H9 (cell line): ENCODE data around the gene ARHGEF12. TPM values are rescaled to one million over a fixed set of nuclear protein-coding genes. Genes with fewer than 3 reads are reported as not detected.

ENCODE experiments used
- DNase-seq: peaks from one replicate; pipeline ENCODE4 v3.0.0-alpha.2; 2017
- H2AFZ ChIP-seq: one replicate; pipeline ENCODE4 v1.6.1; 2013; ENCODE audit warnings: mild to moderate bottlenecking, low read length, control low read depth, moderate library complexity
- H2AK5ac ChIP-seq: 2 replicates; pipeline ENCODE4 v1.6.1; 2013; ENCODE audit warnings: low read length, control low read depth, mixed read lengths; ENCODE audit not compliant: insufficient read length
- H2BK120ac ChIP-seq: one replicate; pipeline ENCODE4 v1.6.1; 2013; ENCODE audit warnings: low read depth, mild to moderate bottlenecking, low read length, control low read depth, inconsistent platforms; ENCODE audit not compliant: poor library complexity, severe bottlenecking
- H2BK12ac ChIP-seq: 2 replicates; pipeline ENCODE4 v1.6.1; 2013; ENCODE audit warnings: low read length, control low read depth, mixed read lengths, low read depth; ENCODE audit not compliant: insufficient read length
- H2BK15ac ChIP-seq: 2 replicates; pipeline ENCODE4 v1.6.1; 2013; ENCODE audit warnings: low read depth, low read length, control low read depth
- H2BK20ac ChIP-seq: one replicate; pipeline ENCODE4 v1.6.1; 2013; ENCODE audit warnings: low read depth, mild to moderate bottlenecking, low read length, control low read depth, inconsistent platforms; ENCODE audit not compliant: poor library complexity, severe bottlenecking
- H2BK5ac ChIP-seq: 2 replicates; pipeline ENCODE4 v1.6.1; 2013; ENCODE audit warnings: low read length, control low read depth, mixed read lengths; ENCODE audit not compliant: insufficient read length
- H3K14ac ChIP-seq: 2 replicates; pipeline ENCODE4 v1.6.1; 2013; ENCODE audit warnings: low read length, control low read depth; ENCODE audit not compliant: insufficient read depth
- H3K18ac ChIP-seq: 2 replicates; pipeline ENCODE4 v1.6.1; 2013; ENCODE audit warnings: low read depth, mild to moderate bottlenecking, mixed read lengths, low read length, control low read depth; ENCODE audit not compliant: insufficient read length
- H3K23ac ChIP-seq: 2 replicates; pipeline ENCODE4 v1.6.1; 2013; ENCODE audit warnings: low read length, control low read depth, mixed read lengths, low read depth; ENCODE audit not compliant: insufficient read length
- H3K23me2 ChIP-seq: 2 replicates; pipeline ENCODE4 v1.6.1; 2013; ENCODE audit warnings: low read depth, mild to moderate bottlenecking, mixed read lengths, low read length, control low read depth; ENCODE audit not compliant: insufficient read length, poor library complexity, severe bottlenecking
- H3K27ac ChIP-seq: 2 replicates; pipeline ENCODE4 v1.5.1; 2013; ENCODE audit warnings: low read length, control low read depth, mixed read lengths, low read depth; ENCODE audit not compliant: insufficient read length
- H3K27me3 ChIP-seq: 2 replicates; pipeline ENCODE4 v1.6.1; 2013; ENCODE audit warnings: low read length, control low read depth, inconsistent platforms; ENCODE audit not compliant: insufficient read depth
- H3K4ac ChIP-seq: 2 replicates; pipeline ENCODE4 v1.6.1; 2013; ENCODE audit warnings: low read depth, mild to moderate bottlenecking, control low read depth, inconsistent platforms, low read length, moderate library complexity
- H3K4me1 ChIP-seq: 2 replicates; pipeline ENCODE4 v1.6.1; 2013; ENCODE audit warnings: low read length, control low read depth, inconsistent platforms; ENCODE audit not compliant: insufficient read depth
- H3K4me2 ChIP-seq: 2 replicates; pipeline ENCODE4 v1.6.1; 2013; ENCODE audit warnings: low read length, control low read depth, mixed read lengths; ENCODE audit not compliant: insufficient read length, insufficient read depth
- H3K56ac ChIP-seq: 2 replicates; pipeline ENCODE4 v1.6.1; 2013; ENCODE audit warnings: low read depth, mild to moderate bottlenecking, mixed read lengths, low read length, control low read depth; ENCODE audit not compliant: insufficient read length
- H3K79me1 ChIP-seq: 2 replicates; pipeline ENCODE4 v1.6.1; 2013; ENCODE audit warnings: low read depth, mild to moderate bottlenecking, moderate library complexity, low read length, control low read depth, inconsistent platforms; ENCODE audit not compliant: insufficient read depth, poor library complexity, severe bottlenecking
- H3K79me2 ChIP-seq: 2 replicates; pipeline ENCODE4 v1.6.1; 2013; ENCODE audit warnings: low read length, control low read depth, inconsistent platforms; ENCODE audit not compliant: insufficient read depth
- H3K9ac ChIP-seq: 2 replicates; pipeline ENCODE4 v1.6.1; 2013; ENCODE audit warnings: low read length, control low read depth, mixed read lengths; ENCODE audit not compliant: insufficient read length; ENCODE audit errors: extremely low read depth
- H3K9me3 ChIP-seq: one replicate; pipeline ENCODE4 v1.6.1; 2013; ENCODE audit warnings: low read depth, low read length, inconsistent platforms; ENCODE audit not compliant: control insufficient read depth
- H3T11ph ChIP-seq: one replicate; pipeline ENCODE4 v1.6.1; 2013; ENCODE audit warnings: mild to moderate bottlenecking, low read length, control low read depth, inconsistent platforms
- H4K20me1 ChIP-seq: one replicate; pipeline ENCODE4 v1.6.1; 2013; ENCODE audit not compliant: control insufficient read depth, insufficient read length, insufficient read depth
- H4K5ac ChIP-seq: 2 replicates; pipeline ENCODE4 v1.6.1; 2013; ENCODE audit warnings: low read depth, mild to moderate bottlenecking, mixed read lengths, low read length, control low read depth; ENCODE audit not compliant: insufficient read length
- H4K8ac ChIP-seq: replicated peaks from 2 replicates; pipeline ENCODE4 v1.6.1; 2013; ENCODE audit warnings: low read length, control low read depth, mixed read lengths, low read depth; ENCODE audit not compliant: insufficient read length
- H4K91ac ChIP-seq: 2 replicates; pipeline ENCODE4 v1.6.1; 2013; ENCODE audit warnings: low read depth, mild to moderate bottlenecking, moderate library complexity, mixed read lengths, low read length, control low read depth; ENCODE audit not compliant: insufficient read length
- H3K27ac Mint-ChIP-seq, 3 experiments: 2 replicates in 2 of 3; 3 replicates in 1 of 3; pipeline ENCODE4 v1.8.0; 2020 to 2021; ENCODE audit warnings: mixed read lengths in 3 of 3, mild to moderate bottlenecking in 1 of 3, moderate library complexity in 1 of 3
- H3K27me3 Mint-ChIP-seq: 2 replicates; pipeline ENCODE4 v1.8.0; 2021; ENCODE audit warnings: low read depth, mild to moderate bottlenecking, moderate library complexity, mixed read lengths
- H3K36me3 Mint-ChIP-seq, 3 experiments: 2 replicates in 2 of 3; 3 replicates in 1 of 3; pipeline ENCODE4 v1.8.0; 2020 to 2021; ENCODE audit warnings: low read depth in 3 of 3, mixed read lengths in 3 of 3; ENCODE audit not compliant: insufficient read depth in 1 of 3
- H3K4me1 Mint-ChIP-seq, 2 experiments: 2 replicates each; pipeline ENCODE4 v1.8.0; 2020; ENCODE audit warnings: mixed read lengths in 2 of 2
- H3K4me3 Mint-ChIP-seq, 2 experiments: 2 replicates in 1 of 2; 3 replicates in 1 of 2; pipeline ENCODE4 v1.8.0; 2020 to 2021; ENCODE audit warnings: mild to moderate bottlenecking in 2 of 2, mixed read lengths in 2 of 2, moderate library complexity in 1 of 2
- H3K9me3 Mint-ChIP-seq, 2 experiments: 2 replicates in 1 of 2; 3 replicates in 1 of 2; pipeline ENCODE4 v1.8.0; 2020; ENCODE audit warnings: mild to moderate bottlenecking in 2 of 2, mixed read lengths in 2 of 2, moderate library complexity in 1 of 2
- CTCF ChIP-seq: fragments of 200-600 bp; sonication (generic); conservative IDR thresholded peaks from 3 replicates; pipeline ENCODE4 v1.8.0; 2021; ENCODE audit warnings: antibody characterized with exemption, mild to moderate bottlenecking
- WGBS: extraction: QIAGEN DNeasy Blood & Tissue Kit; methylation state at CpG from one replicate; pipeline ENCODE4 v1.1.7; 2013; ENCODE audit warnings: missing lambda C conversion rate, low lambda C conversion rate, mixed read lengths; ENCODE audit not compliant: insufficient read length; ENCODE audit errors: extremely low coverage; 5-methylcytosine and 5-hydroxymethylcytosine counted together
- total RNA-seq: library from RNA; stranded (reverse); gene quantifications from 2 replicates; pipeline ENCODE4 v1.2.1, GENCODE V29; 2021

Gene ARHGEF12
- total RNA-seq, 1 experiment from 2014 or later = 27.0 TPM

DNA sequence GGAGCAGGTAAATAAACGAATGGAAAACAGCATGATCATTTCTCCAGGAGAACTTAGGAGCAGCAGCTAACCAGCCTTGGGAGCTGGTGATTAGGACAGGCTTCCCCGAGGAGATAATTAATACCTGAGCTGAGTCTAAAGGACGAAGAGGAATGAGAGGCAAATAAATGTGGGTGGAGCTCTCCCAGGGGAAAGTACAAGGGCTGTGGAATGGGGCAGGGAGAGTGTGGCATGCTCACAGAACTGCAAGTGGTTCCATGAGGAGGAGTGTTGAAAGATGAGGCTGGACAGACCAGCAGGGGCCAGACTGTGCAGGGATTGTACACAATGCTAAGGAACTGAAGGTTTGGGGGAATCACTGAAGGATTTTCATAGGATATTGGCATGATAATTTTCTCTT, 25.3 kb upstream of the ARHGEF12 start:
- WGBS = no CpG with 5 or more reads among the region's 3 CpGs
- no peak for DNase-seq
- Histone ChIP-seq H3K56ac (no peak overlapping the region), H3K4me2 (no peak overlapping the region), H3K9ac (no peak overlapping the region), H3K27me3 (no peaks in the 10 kb centered on the region), H3K18ac (no peak overlapping the region), H3K4ac (no peak overlapping the region), H3K79me1 (no peaks in the 10 kb centered on the region), H3K14ac (no peak overlapping the region), H3T11ph (no peak overlapping the region), H4K8ac (no peak overlapping the region), H3K23ac (no peak overlapping the region), H4K91ac (no peak overlapping the region), H2BK20ac (no peak overlapping the region), H2BK120ac (no peak overlapping the region), H2AK5ac (no peak overlapping the region), H4K20me1 (no peaks in the 10 kb centered on the region), H3K27ac (no peak overlapping the region), H3K9me3 (no peaks in the 10 kb centered on the region), H3K79me2 (no peaks in the 10 kb centered on the region), H4K5ac (no peak overlapping the region), H3K4me1 (no peaks in the 10 kb centered on the region; the same call in 1 of the 2 replicates), H3K23me2 (no peaks in the 10 kb centered on the region), H2BK12ac (no peak overlapping the region), H2BK15ac (no peak overlapping the region), H2BK5ac (no peak overlapping the region), H2AFZ (no peak overlapping the region)
- no peak for TF ChIP-seq CTCF
- Mint-ChIP-seq H3K4me3 (no peak overlapping the region), H3K36me3 (no peaks in the 10 kb centered on the region), H3K9me3 (no peaks in the 10 kb centered on the region), H3K4me1 (peaks cover 18 to 22% of the 10 kb centered on the region in 2 experiments), H3K27me3 (peaks cover 6% of the 10 kb centered on the region), H3K27ac (no peak overlapping the region)
